ENCODE data around the gene ARMC12.

- TF ChIP-seq CTCF (IDR thresholded peaks at IDR 0.05; ENCODE audit: insufficient read depth, low read length) (no peak), SPI1 (IDR thresholded peaks at IDR 0.05; ENCODE audit: borderline replicate concordance, low read depth) (peak; percentile 44), GABPA (IDR thresholded peaks at IDR 0.05; ENCODE audit: low read depth) (no peak)
These were observed 18.5 kb upstream of the ARMC12 start for GRCh38 chr6:35718375-35718736.
